Suprapubic skin (tissue), 3 donors: Measurements from ENCODE around the gene MAP3K13.

ENCODE experiments used
- CTCF ChIP-seq, 2 donors: fragments of 200-600 bp in 1 of 2; fragments of 450-650 bp in 1 of 2; sonication (generic) in 1 of 2; IDR thresholded peaks; one replicate each; pipeline ENCODE4 v1.5.1; 2016 to 2019; ENCODE audit warnings: antibody characterized with exemption in 2 of 2, mild to moderate bottlenecking in 1 of 2, moderate library complexity in 1 of 2
- POLR2AphosphoS5 ChIP-seq, 3 donors: sonication (generic); formaldehyde crosslinking; IDR thresholded peaks; one replicate each; pipeline ENCODE4 v1.6.1; 2017; ENCODE audit warnings: antibody characterized with exemption in 3 of 3

DNA sequence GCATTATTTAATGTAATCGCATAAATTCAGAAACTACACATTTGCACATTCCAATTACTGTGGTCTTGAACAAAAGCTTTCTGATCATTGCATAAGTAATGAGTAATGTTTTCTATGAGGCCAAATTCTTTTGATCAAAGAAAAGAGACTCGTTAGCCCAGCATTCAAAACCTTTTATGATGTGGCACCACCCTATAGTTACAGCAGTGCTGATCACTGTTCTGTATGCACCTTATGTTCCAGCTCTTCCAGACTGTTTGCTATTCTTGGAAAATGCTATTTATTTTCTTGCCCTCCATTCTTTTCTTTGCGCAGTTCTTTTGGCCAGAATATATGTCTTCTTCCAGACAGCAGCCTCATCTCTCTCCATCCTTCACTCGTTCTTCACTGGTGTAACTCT lies 42.3 kb downstream of the MAP3K13 start:
- no peak for TF ChIP-seq CTCF (IDR thresholded peaks at IDR 0.05)
- TF ChIP-seq POLR2AphosphoS5 (IDR thresholded peaks at IDR 0.05), result no peak
